AML-193 (cell line): ENCODE data around the gene LCOR.

Experiments
- DNase-seq, 2 experiments: peaks; one replicate each; lab custom pipeline; 2025; lab: John Stamatoyannopoulos, UW

The LCOR gene

DNA sequence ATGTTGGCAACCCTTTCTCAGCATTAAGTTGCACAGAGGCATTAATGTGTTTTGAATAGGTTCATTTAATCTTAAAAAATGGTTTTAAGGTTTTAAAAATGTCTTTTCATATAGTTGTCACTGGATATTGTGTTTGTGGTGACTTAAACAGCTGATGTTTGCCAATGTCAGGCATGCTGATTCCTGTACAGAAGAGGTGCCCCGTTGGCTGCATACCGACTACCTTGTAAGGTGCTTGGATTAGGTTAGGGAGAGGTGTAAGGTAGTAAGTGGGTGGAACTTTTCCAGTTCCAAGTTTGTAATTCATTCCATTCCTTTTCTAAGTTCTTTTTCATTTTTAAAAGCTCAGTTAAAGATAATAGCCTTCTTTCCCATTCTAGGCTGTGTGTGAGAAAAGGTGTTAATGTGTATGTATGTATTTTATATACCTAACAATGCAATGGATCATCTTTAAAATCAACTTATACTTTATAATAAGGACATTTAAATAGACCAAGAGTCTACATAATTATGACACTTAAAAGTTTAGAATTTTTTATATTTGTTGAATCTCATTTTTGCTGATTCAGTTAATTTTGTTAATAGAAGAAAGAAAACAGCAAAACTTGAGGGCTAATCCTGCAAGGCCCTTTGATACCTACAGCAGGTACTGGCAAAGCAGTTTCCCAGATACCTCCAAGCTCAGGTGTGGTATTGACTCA, 155.2 kb downstream of the LCOR start:
- DNase-seq, result no peak

DNA sequence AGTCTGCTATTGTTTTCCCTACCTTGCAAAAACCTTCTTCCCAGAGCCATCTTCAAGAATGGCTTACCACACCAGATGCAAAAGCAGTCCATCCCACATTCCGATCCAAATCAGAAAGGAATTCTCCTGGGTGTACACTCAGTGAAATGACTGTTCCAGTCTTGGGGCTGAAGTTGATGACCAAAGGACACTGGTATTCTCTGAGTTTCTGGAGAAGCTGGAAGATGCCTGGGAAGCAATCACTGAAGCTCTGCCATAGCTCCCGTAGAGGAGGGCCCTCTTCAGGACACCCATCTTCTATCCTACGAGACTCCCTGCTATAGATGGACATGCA, 155.7 kb downstream of the LCOR start:
- DNase-seq, result no peak

DNA sequence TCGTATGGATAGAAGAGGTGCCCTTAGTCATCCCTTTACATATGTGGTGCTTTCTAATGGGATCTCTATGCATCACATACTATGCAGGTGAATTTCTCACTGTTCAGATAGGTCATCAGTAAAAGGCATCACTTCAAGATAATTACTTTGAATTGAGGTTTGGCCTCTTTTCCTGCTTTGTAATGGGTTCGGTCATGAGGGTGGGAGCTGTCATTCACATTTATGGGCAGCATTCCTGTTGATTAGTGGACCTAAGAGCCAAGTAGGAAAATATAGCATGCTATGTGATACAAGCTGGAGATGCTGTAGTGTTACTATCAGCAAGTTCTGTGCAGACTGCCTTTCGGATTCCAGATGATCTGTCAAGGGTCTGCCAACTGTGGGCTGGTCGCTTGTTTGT, 156.3 kb downstream of the LCOR start:
- no peak for DNase-seq

DNA sequence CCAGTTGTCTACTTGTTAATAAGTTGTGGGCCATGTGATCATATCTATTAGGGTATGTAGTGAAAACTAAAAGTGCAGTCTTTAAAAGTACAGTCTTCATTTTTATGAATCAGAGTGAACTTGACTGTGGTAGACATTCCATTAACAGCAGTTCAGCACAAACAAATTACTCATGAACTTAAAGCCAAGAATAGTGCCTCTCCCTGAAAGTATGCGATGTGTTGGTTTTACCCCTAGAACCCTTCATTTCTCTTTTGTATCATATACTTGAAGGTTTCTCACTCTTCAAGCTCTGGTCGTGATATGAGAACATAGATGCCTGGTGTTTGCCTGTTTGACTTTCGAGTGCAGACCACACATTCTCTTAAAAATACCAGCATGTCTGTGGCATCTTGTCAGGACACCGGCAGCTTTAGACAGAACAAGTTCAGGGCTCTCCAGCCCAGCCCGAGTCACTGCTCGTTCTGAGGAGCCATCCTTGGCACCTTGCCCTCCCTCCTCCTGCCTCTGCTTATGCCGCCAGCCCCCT, 159.3 kb downstream of the LCOR start:
- no peak for DNase-seq

DNA sequence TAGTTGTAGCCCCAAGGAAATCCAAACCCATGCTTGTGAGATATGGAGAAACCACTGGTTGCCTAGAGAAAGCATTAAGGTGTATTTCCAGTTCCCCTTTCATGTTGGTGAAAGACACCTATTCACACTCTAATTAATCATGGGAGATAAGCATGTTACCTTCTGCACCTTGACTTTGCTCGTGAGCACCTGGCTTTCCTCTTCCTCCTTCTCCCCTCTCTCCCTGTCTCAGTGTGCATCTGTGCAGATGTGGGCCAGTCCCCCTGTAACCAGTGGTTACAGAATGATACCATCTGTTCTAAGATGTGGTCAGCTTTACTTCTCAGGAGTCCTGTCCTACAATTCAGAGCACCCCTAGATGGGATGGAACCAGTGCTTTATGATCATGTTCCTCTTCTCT, 160.6 kb downstream of the LCOR start:
- DNase-seq, result no peak

DNA sequence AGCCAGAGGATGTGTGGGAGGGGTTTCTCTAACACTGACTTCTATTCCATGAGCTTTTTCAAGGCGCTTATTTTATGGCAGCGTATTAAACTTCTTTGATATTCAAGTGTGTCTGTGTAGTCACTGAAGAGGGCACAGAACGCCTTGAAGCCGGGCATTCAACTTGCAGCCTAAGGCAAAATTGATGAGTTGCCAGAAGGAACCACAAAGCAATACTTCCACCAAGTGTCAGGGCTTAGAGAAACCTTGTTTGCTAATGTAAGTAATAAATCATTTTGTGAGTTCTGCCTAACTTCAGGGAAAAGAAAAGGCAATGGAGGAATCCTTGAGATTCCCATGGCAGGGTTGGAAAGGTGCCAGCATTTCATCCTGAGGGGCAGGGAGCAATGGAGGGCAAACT, 163.8 kb downstream of the LCOR start:
- no peak for DNase-seq

DNA sequence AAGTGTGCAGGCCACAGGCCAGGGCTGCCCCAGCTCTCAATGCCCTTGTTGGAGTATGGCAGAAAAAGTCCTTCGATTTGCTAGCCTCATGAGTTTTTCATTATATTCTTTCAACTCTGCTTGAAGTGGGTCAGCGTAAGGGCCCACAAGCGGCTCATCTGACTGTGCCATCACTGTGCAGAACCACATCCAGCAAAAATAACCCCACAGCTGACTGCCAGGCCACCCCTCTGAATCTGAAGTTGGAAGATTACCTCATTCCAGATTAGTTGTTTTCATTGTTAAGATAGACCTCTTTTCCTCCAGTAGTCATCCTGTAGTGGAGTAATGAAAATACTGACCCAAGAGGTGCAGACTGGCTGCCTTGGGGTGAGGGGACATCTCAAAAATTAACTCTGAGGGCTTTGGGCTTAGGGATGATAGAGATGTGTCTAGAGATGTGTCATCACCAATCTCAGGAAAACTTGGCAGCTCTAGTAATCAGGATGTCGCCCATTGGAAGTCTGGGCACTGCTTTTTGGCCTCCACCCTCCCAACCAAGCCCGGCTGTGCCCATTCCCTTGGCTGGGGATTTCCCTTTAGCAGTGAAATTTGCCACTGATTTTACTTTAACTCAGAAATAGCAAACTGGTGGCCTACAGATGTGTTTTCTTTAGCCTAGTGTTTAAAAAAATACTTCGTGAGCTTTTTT, 164.3 kb downstream of the LCOR start:
- no peak for DNase-seq

DNA sequence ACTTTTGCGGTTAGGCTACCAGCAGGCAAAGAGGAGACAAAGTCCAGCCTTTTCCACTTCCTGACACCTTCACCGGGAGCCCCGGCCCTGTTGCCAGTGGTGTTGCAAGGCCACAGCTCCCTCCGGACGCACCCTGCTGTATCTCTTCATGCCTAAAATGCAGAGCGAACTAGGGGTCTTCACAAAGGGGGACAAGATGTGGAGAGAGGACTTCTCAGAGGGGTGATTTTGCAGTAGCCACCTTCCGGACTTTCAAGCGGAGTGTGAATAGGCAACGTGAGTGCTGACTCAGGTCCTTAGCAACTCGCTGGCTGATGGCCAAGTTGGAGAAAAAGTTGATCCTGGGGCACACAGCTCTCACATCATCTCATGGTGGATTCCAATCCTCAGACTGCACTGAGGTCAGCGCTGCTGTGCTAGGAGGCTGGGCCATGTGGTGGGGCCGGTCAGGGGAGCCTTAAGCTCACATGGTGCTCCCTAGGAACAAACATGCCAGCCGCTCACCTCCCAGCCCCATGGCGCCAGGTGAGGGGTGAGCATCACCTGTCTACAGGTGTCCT, 166.3 kb downstream of the LCOR start:
- DNase-seq, result no peak

DNA sequence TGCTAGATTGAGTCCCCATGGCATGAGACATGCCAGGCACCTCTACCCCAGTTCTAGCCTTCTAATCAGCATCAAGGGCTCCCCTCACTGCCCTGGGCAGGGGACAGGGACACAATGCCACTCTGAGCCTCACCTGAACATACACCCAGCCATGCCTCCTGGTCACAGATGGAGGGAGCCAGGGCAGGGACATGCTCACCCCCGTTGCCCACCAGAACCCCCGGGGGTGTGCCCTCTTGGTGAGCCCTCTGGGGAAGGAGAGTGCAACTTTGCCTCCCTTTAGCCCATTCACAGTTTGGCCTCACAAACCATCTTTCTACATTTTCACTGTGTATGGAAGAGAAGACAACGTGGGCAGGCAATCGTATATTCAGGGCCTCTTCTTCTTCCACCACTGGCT, 167.2 kb downstream of the LCOR start:
- no peak for DNase-seq

DNA sequence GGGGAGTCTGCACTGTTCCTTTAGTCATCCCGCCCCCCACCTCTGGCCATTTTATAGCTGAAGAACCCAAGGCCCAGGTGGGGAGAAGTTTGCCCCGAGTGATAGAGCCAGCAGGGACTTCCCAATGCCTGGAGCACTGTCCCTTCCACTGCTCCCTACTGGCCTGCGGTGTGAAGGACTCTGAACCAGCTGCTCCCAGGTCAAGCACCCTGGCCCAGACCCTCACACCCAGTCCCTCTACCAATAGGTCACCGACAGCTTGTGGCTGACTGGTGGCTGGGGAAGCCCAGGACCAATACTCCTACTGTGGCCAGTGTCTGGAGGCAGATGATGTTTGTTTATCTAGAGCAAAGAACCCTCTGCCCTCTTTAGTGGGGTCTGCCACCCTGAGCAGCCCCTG, 167.9 kb downstream of the LCOR start:
- no peak for DNase-seq

DNA sequence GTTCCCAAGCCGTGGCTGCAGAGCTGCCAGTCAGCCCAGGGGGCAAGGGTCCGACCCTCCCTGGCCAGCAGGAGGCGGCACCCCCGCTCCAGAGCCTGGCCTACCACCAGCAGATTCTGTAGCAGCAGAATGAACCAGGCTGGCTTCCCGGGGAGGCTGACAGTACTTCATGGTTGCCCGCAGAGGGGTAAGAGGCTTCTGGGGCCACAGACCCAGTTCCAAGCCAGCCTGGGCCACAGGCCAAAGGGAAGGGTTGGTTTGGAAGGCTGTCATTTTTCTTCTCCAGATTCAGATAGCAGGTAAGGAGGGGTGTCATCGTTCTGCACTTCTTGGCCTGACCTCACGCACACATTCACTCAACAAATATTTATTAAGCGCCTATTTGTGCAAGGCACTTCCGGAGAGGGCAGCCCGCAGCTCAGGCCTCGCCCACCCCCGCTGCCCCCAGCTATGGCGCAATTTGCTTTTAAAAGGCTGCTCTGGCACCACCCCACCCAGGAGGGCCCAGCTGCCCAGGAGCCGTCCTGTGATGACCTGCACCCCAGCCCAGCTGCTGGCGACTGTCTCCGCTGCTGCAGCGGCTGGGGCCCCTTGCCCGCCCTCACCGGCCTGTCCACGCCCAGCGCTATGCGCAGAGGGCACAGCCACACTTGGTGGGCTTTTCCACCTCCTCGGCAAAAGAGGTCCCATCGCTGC, 168.5 kb downstream of the LCOR start:
- DNase-seq, result no peak

DNA sequence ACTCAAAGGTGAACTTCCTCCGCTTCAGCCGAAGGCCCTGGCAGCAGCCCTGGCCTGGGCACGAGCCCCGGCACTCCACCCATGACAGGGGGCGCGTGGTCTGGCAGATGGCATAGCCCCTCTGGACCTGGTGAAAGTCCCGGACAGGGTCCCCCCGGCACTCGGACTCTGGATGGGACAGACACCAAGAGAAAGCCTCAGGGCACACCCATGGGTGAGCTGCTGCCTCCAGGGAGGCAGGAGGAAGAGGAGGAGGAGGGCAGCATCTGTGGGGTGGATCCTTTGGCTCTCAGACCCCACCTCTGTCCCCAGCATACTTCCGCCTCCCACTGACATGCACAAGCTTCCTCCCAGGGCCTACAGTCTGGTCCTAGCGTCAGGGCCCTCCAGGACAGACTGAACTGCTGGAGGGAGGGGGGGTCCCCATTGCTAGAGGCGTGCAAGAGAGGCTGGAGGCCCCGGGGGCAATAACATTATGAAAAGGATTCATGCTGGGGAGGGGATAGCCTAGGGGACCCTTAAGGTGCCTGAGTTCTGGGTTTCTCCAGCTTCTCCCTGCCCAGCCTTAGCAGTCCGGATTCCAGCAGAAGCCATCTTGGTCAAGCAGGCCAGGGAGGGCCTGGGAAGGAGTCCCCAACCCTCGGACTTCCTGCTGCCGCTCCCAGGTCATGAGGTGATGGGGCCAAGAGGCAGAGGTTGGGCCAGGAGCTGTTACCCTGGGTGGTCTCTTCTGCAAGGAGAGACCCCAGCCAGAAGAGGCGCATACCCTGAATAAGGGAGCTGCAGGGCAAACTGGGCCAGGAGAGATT, 169.3 kb downstream of the LCOR start:
- no peak for DNase-seq

DNA sequence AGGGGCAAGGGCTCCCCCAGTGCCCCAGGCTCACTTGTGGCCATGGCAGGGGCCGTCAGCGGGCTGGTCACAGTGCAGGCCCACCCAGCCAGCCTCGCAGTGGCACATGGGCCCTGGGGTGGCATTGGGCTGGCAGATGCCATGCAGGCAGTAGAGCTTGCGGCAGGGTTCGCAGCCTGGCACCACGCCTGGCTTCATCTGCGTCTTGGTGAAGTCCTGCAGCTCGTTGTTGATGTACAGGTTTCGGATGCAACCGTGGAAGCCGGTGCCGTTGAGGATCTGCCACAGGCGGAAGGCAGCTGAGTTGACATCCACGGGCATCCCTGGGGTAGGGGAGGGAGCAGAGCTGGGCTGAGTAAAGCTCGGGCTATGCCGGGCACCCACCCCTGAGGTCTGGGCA, 170.6 kb downstream of the LCOR start:
- DNase-seq, result no peak

DNA sequence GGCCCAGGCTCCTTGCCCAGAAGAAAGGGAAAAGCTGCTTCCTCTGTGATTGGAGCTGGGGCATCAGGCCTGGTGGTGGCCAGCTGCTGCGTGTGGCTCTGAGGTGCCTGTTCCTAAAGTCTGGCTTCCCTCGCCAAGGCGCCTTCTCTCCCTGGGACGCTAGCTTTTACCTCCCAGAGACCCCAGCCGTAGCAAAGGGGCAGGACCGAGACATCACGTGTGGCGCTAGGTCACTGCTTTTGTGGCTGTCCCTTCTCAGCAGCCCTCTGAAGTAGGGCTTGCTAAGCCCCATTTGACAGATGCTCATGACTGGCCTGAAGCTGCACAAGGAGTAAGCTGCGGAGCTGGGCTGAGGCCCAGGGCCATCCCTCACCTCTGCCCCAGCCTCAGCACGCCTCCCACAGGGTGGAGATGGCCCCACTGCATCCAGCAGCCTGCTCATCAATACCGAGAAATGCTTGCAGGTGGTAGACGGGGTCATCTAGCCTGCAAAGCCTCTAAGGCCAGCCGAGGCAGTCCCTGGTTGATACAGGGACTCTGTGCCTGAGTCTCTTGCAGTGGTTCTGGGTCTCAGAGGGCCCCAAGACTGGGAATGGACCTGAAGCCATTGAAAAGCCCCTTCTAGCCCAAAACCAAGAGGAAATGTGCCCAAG, 171.2 kb downstream of the LCOR start:
- no peak for DNase-seq

DNA sequence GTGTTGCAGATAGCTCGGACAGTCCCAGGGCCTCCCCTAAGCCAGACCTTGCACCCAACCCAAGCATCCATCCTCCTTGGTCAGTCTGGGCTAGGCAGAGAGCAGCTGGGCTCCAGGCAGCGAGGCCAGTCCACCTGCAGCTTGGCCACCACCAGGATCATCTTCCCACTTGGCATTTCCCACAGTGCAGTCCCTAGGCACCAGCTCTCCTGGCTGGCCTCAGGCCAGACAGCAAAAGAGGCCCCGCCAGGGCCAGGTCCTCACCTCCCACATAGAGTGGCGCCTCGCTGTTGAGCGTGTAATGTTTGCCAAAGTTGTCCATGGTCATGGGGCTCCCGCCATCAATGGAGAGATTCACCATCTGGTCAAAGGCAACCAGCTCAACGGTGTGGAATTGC, 171.7 kb downstream of the LCOR start:
- DNase-seq, result no peak

DNA sequence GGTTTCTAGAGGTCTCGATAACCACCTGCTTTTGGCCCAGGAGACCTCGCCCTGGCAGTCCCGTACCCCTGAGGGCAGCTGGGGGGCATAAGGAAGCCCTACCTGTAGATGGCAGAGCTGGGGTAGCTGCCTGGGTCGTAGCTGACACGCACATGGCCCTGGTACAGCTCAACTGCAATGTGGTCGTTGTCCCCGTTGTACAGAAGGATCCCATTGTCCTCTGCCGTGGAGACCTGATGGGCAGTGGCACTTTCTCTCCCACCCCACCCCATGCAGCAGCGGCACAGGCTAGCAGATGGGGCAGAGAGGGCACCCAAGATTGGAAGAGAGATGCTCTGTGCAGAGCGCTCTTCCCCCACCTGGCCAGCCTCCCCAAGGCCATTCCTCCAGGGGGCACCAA, 172.5 kb downstream of the LCOR start:
- no peak for DNase-seq

DNA sequence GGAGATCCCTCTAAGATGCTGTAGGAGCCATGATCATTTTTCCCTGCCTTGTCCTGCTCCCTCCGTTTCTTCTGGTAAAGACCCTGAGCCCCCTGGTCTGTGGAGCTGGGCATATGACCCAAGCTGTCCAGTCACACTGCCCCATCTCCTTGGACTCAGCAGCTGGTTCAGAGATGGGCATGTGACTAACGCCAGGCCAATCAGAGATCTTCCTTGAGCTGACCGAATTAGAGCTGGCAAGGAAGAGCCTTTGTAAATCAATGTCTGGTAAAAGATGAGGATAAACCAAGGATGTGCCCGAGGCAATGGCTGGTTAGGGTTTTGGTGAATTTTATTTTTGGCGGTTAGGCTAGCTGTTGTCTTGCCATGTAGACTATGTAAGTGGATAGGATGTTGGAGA, 173.3 kb downstream of the LCOR start:
- no peak for DNase-seq

DNA sequence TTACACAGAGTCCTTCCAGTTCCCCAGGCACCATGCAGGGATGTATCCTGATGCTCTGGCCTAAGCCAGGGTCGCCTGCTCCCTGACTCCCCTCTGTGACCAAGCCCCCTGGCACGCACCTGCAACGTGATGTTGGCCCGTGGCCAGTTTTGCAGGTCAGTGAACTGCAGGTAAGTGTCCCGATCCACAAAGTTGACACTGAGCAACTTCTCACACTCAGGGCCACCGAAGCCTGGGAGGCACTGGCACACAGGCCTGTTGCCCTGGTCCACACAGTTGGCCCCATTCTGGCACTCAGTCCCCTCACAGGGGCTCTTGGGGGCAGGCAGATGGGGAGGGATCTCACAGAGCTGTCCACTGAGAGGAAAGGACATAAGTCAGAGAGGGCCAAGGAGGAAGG, 174.3 kb downstream of the LCOR start:
- no peak for DNase-seq

DNA sequence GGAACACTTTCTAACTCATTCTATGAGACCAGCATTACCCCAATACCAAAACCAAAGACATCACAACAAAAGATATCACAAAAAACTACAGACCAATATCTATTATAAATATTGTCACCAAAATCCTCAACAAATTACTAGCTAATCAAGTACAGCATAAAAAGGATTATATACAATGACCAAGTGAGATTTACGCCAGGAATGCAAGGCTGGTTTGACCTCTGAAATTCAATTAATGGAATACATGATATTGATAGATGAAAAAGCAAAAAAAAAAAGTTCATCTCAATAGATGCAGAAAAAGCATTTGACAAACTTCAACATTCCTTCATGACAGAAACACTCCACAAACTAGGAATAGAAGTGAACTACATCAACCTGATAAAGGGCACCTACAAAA, 175.3 kb downstream of the LCOR start:
- DNase-seq, result no peak

DNA sequence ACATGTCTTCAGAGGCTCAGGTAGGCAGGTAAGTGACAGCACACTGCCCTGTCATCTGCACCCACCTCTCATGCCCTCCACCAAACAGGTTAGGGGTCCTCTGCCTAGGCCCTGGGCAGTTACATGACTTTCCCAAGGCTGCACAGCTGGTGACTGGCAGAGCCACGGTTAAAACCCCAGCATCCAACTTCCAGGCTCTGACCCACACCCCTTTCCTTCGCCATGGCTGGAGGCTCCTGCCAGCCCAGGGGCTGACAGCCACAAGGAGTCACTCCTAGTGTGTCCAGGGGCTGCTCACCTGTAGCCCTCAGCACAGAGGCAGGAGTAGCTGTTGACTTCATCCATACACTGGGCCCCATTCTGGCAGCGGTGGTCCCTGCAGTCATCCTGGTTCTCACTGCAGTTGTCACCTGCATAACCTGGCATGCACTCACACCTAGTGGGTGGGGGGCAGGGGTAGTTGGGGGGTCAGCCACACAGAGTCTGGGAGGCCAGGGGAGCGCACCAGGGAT, 178.7 kb downstream of the LCOR start:
- no peak for DNase-seq

DNA sequence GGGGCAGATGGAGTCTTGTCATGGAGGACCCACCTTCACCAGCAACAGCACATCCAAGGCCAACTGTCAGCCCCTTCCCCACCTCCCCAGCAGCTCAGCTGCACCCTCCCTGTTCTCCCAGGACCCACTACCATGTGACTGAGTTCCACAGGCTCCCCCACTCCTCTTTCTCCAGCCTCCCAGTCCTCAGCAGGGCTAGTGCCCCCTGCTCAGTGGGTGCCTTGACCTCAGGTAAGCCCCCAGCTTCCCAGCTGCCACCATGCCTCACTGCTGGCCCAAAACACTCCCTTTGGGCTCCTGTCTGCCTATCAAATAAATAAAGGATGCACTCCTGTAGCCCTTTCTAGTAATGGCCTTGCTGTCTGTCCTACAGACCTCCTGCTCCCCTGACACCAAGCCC, 179.3 kb downstream of the LCOR start:
- DNase-seq, result no peak
